ENCODE results near the gene ADAT3.
A peak's percentile ranks its signal among the peaks of the same experiment; 100 is the strongest.

ADAT3 gene

GRCh38 chr19:1938071-1938470 is 32.9 kb downstream of the ADAT3 start:
- DNase-seq (ENCODE audit: low spot score), result no peak

DNA sequence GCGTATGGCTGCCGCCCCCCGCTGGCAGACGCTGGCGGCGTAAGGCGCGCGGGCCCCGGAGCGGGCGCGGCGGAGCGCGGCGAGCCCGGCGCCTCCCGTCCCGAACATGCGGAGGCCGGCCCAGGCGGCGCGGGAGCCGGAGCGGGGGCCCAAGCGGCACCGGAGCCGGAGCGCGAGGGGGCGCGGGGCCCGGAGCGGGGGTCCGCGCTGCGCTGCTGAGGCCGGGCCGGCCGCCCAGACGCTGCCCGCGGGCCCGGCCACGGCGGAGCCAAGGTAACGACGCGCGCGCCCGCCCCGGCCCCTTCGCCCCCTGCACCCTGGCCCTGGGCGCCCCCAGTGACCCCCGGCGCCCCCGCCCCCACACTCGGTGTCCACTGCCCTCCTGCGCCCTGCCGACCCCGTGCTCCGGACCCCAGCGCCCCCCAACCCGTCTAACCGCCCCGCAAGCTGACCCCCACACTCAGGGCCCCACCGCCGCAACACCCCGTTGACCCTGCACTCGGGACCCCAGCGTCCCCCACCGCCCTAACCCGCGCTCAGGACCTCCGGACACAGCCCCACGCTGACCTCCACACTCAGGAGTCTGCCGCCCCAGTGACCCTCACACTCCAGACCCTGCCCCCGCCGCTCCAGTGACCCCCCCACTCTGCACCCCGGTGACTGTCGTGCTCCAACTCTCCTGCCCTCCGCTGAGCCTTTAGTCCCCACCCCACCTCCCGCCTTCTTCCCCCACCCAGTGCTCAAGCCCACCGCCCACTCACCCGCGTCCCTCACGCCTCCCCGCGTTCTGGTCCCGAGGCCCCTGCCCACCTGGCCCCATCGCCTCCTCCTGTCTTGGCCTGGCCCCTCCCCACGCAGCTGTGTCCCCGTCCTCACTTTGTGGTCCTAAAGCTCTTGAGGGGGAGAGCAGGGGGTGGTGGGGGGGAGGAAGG is 36.2 kb downstream of the ADAT3 start, which contains the start of gene CSNK1G2:
Gene CSNK1G2, plus strand, starts transcription at position 27 of the 932 bp plus-strand sequence. CDS start 28,601 bp downstream, outside the sequence.
- DNase-seq (ENCODE audit: low spot score), result no peak

DNA sequence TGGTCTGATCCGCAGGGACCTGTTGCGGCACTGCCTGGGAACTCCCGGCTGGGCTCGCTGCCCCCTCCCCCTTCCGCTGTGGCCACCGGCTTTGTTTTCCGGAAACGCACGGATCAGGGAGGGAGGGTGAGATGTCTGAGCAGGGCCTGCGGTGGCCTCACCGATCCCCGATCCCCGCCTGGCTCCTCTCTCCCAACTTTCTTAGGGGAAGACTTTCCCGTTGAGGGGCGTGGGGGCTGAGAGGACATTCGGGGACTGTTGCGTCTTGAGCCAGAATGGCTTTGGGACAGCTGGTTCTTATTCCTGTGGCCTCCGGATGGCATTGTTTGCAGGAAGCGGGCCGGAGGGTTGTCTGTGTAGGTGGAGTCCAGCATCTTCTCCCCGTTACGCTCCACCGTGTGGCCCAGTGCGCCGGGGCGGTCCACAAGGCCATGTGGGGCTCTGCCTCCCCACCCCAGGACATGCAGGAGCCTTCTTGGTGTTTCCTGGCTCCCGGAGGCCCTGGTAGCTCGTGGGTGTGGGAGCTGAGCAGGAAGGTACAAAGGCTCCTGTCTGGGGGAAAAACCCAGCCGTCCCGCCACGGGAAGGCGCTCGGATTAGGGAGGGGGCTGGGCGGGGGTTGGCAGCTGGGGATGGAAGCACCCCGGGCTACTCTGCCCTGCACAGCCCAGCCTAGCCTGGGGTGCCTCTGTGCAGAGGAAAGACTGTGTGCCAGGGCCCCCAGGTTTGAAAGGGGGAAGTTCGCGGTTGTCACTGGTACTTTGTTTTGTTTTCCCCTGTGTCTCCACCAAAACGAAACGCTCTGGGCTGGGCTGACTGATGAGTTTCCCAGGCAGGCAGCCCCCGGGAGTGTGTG is 37.1 kb downstream of the ADAT3 start:
- peak; percentile 77 for DNase-seq (ENCODE audit: low spot score)

DNA sequence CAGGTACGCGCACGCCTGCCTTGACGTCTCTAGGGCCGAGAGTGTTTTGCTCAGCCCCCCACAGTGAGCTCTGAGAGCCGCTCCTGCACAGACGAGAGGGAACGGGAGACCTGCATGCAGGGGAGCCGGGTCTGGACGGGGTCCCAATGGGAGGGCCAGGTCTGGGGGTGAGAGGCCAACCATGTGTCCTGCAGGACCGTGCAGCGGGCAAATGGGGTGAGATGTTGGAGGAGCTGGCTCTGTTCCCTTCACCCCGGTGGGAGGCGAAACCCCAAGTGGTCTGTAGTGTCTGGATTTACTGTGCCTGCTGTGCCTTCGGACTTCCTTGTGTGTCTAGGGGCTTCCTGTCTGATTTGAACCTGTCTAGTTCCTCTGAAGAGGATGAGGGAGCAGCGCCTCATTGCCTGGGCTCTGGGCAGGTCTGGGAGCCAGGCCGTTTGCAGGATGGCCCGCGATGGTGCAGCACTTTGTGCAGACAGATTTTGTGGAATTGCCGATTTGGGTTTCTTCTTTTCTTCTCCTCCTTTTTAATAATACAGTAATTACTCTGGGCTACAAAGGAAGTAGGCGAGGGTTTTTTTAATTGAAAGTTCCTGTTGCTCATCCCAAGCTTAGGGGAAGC is 37.8 kb downstream of the ADAT3 start:
- no peak for DNase-seq (ENCODE audit: low spot score)

DNA sequence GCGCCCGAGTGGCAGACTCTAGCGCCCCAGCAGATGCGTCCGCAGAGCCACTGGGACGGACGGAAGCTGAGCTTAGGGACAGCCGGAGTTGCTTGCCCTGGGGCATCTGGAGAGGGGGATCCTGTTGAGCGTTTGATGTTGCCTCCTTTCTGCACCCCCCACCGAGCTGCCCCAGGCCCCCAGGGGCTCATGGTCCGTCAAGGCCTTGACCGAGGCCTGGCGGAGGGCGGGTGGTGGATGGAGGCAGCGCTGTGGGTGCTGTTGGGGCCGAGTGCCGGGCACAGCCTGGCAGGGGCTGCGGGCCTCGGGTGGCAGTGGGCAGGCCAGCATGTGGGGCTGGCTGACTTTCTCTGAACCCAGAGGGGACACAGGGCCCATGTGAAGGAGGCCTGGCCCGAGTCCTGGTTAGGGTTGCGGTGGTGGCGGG is 38.5 kb downstream of the ADAT3 start:
- DNase-seq (ENCODE audit: low spot score), result no peak

DNA sequence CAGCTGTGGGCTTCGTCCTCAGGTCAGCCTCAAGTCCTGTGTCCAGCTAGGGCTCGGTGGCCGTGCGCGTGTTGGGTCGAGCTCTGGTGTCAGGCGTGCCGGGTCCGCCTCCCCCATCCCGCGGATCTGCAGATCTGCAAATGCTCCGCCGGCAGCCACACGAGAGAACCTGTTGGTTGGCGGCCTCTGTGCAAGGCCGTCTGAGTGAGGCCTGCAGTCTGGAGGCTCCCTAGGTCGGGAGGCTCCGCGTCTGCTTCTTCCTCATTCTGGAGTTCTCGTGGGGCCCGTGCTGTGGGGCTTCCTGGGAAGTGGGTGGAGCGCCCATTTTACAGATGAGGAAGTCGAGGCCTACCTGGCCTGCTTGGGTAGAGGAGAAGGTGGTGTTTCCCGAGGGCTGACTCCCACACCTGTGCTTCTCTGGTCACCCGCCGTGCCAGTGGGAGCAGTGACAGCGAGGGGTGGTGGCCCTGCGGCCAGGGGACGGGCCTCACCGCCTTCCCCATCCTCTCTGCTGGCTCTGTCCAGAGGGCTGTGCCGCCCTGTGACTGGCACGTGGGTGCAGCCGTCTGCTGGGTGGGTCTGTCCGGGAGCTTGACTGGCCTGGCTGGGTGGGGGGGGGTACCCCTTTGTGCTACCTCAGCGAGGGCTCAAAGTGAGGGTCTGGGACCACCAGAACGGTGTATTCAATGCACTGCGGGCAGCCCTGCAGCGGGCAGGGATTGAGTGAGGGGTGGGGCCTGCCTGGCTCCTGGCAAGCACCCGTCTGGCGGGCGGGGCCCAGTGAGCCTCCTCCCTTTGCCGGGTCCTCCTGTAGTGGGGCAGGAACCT is 39.1 kb downstream of the ADAT3 start:
- DNase-seq (ENCODE audit: low spot score), result no peak

- DNase-seq (ENCODE audit: low spot score), result no peak
Observed at GRCh38 chr19:1944916-1945561, 39.8 kb downstream of the ADAT3 start.

GRCh38 chr19:1945899-1946298 is 40.7 kb downstream of the ADAT3 start:
- DNase-seq (ENCODE audit: low spot score), result peak; percentile 35

- DNase-seq (ENCODE audit: low spot score), result no peak
Observed at GRCh38 chr19:1947651-1948209, 42.5 kb downstream of the ADAT3 start.

- no peak for DNase-seq (ENCODE audit: low spot score)
Observed at GRCh38 chr19:1949304-1950101, 44.3 kb downstream of the ADAT3 start.

- no peak for DNase-seq (ENCODE audit: low spot score)
Observed at GRCh38 chr19:1950640-1951039, 45.4 kb downstream of the ADAT3 start.

GRCh38 chr19:1952635-1953034 is 47.4 kb downstream of the ADAT3 start:
- no peak for DNase-seq (ENCODE audit: low spot score)

DNA sequence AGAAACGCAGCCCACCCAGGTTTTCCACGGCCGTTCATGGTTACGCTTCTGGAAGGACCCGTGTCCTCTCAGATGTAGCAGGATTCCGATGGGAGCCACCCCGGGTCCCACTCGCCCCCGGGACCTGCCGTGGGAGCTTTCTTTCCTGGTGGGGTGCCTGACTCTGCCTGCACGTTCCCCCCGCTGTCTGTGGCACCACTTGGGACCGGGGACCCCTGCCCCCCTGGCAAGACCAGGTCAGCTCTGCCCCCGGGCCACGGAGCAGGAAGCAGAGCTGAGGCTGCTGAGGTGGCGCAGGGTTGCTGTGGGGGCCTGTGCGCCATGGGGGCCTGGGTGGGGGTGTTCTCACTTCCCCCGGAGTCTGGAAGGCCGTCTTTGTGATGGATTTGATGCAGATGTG is 47.8 kb downstream of the ADAT3 start:
- DNase-seq (ENCODE audit: low spot score), result no peak

GRCh38 chr19:1953441-1954094 is 48.4 kb downstream of the ADAT3 start:
- DNase-seq (ENCODE audit: low spot score), result no peak

- DNase-seq (ENCODE audit: low spot score), result no peak
Observed at GRCh38 chr19:1954532-1954933, 49.3 kb downstream of the ADAT3 start.

DNA sequence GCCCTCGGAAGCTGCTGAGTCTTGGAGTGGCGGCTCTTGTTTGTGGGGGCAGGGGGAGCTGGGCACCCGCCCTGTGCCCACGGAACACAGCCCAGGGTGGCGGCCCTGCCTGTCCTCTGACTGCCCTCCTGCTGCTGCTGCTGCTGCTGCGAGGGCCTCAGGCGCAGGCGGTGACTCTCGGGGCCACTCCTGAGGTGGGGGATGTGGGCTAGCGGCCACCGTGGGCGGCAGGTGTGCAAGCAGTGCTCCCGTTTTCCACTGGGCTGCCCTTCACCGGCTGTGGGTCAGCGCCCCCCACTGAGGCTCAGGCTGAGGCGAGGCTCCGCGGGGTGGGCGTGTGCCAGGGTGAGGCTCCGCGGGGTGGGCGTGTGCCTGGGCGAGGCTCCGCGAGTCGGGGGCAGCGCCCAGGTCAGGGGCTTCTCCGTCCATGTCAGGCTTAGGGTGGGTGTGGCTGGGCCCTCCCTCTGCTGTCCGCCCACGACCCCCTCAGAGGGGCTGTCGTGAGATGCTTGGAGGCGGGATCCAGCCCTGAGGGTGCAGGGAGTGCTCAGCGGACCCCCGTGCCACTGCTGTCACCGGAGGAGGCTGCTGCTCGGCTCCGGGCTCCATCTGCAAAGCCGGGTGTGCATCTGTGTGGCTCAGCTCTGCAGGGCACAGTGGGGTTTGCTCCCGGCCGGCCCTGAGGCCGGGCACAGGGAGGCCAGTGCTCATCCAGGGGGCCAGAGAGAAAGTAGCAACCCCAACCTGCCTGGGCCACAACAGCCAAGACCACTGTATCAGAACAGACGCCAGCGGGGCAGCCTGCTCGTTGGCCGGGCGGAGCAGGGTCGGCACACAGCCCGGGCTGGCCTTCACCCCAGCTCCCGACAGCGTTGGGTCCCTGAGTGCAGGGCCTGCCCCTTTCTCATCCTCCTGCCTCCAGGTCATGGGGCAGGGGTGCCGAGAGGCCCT is 50.2 kb downstream of the ADAT3 start:
- no peak for DNase-seq (ENCODE audit: low spot score)

DNA sequence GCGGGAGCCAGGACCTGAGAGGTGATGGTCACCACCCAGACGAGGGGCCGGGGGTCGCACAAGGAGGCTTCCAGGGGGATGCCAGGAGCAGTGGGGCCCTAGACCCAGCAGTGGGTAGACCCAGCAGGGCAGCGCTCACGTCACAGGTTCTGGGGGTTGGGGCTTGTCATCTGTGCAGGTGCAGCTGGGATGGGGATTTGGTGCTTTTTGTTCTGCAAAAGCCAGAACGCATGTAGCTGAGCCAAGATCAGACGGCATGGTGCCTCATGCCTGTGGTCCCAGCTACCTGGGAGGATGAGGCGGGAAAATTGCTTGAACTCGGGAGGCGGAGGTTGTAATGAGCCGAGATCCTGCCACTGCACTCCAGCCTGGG is 50.9 kb downstream of the ADAT3 start:
- DNase-seq (ENCODE audit: low spot score), result no peak

- DNase-seq (ENCODE audit: low spot score), result no peak
Observed at GRCh38 chr19:1956868-1957492, 51.8 kb downstream of the ADAT3 start.

All from kidney tubule cell (primary cell).